SW480 (cell line): ENCODE measurements around the gene RTTN.
"Not testable (repeated sequence)": the region's sequence is repeated elsewhere in the genome, so short reads cannot be mapped to it uniquely, and the experiment has no call there.

ENCODE experiments used
- DNase-seq: peaks from one replicate; pipeline ENCODE4 v3.0.0-alpha.2; 2016; ENCODE audit warnings: low spot score

Gene RTTN

DNA sequence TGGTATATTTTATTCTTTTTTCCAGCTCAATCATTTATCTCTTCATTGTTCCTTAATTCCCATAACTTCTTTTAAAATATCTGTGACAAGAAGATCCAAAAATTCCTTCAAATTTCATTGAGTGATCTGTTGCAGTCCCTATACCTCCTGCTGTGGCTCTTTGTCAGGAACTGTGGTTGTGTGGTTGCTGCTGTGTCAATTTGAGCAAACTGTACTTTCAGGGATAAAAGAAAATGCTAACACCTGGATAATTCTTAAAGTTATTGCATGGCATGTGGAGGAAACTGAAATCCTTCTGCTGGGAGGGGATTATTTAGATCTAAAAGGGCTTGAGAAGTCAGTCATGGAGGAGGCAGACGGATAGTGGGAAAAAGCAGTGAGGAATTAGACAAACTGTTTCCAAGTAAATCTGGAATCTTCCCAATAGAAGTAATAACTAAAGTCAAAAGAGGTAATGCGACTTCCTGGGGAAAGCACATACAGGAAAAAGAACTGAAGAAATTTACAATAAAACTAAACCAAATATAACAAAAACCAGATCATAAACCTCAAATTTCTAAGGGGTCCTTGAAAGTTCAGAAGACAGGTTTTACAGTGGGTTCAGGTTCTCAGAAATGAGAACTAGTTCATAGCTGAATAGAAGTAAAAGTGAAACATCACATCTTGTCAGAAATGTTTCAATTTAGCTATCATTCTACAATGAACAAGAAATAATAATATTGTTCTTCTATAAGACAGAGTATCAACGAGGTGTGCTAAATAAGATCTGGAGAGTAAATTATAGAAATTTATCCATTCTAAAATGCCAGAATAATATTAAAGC lies 224.3 kb downstream of the RTTN start:
- DNase-seq, result no peak

DNA sequence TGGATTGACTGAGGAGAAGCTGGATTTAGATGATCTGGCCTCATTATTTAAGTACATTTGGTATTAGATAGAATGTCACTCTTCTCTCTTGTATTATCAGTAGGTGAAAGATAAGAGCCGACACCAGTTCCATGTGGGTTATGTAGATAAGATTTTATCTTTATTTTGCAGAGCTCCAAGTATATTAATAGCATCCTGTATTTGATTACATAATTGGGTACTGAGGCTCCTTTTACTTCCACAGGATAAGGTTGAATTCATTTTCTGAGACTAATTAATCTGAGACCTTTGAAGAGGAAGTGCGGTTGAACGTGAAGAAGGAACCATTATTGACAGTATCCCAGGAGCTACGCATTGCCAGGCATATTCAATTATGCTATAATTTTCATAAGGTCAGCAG lies 225.0 kb downstream of the RTTN start:
- no peak for DNase-seq

- no peak for DNase-seq
Measured at GRCh38 chr18:69978732-69979715, 226.5 kb downstream of the RTTN start.

DNA sequence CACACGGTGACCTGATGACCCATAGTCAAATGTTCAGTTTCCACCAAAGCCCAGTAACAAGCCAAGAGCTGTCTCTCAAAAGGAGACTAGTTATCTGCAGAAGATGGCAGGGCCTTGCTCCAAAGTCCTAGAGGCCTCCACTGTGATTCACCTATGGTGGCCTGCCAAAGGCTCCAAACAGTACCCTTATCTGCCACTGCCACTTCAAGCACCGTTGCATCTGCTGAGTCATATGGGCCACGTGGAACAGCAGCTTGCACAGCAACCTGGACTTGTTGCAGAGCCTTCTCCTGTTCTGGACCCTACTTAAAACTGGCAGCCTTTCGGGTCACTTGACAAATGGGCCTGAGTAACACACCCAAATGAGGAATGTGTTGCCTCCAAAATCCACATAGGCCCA lies 230.2 kb downstream of the RTTN start:
- DNase-seq, result not testable (repeated sequence)

DNA sequence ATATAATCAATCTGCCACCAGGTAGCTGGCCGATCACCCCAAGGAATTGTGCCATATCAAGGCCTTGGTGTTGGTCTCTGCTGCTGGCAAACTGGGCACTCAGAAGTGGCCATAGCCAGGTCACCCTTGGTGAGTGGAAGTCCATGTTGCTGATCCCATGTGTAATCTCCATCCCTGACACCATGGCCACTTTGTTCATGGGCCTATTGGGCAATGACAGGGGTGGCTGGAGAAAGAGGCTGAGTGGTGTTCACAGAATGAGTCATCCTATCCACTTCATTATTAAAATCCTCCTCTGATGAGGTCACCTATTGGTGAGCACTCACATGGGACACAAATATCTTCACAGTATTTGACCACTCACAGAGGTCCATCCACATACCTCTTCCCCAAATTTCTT lies 231.1 kb downstream of the RTTN start:
- DNase-seq, result no peak

DNA sequence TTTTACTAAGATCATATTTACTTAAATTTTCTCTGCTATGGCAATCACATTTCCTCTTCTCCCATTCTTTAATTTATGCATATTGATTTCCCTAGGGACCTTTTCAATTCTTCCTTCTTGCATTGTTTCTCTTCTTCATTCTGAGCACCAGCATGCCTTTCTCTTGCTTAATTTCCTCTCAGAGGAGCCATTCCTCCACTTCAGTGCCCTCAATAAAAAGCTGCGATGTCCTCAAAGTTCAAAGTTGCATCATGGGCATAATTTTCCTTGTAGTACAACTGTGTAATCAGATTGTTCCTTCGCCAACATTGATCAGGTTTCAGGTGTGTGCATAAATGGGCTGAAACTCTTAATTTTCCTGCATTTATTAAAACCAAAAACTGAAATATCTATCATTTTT lies 236.0 kb downstream of the RTTN start:
- no peak for DNase-seq

DNA sequence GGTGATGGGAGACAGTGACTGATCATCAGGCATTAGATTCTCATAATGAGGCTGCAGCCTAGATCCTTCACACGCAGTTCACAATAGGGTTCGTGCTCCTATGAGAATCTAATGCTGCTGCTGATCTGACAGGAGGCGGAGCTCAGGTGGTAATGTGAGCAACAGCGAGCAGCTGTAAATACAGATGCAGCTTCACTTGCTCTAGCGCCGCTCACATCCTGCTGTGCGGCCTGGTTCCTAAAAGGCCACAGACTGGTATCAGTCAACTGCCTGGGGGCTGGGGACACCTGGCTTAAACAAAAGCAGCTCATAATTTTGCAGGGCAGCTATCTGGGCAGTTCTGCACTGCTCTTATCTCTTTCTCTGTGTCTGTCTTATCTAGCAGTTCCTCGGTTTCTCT lies 237.4 kb downstream of the RTTN start:
- DNase-seq, result no peak

DNA sequence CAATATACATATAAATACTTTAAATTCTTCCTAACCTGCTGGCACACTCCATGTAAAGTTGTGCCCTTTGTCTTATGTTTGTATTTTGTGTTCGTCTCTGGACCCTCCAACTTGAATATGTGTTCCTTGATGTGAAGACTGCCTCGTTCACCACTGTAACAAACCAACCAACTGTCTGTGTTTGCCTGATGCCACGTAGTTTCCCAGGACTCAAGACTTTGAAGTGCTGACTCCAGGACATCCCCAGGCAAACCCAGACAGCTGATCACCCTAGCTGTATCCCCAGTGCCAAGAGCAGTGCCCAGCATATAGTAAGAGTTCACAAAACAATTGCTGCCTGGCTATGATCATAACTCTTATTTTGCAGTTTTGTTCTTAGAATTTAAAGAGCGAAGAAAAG lies 242.3 kb downstream of the RTTN start:
- no peak for DNase-seq

DNA sequence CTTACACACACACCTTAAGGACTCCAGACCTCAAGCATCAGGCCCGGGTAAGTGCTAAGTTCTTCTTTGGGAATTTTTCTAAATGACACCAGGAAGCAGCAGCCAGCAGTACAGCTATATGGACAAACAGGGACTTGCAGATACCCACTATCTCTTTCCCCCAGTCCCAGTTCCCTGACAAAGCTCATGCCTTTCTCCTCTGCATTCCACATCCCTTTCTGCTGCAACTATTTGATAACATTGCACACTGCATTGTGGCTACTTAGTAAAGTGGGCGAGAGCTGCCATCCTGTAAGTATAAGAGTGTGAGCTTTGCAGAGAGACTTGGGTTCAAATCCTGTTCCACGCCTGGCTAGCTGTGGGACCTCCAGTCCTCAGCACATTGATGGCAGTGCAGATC lies 243.8 kb downstream of the RTTN start:
- DNase-seq, result no peak

- no peak for DNase-seq
Measured at GRCh38 chr18:69958422-69958821, 247.1 kb downstream of the RTTN start.

DNA sequence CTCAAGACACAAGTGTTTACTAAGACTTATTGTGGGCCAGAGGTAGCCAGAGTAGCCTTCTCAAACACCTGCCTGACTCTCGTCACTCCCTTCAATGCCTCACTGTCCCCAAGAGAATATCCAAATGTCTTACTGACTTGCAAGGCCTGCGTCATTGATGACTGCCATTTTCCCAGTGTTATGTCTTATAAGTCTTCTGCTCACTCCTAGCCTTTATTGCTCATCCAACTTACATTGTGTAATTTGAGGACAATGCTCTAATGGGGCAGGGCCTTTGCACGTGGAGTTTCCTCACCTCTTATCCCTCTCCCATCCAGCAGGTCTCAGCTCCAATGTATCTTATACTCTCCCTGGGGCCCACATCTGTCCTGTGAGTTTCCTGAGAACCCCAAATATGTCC lies 247.7 kb downstream of the RTTN start:
- DNase-seq, result no peak

DNA sequence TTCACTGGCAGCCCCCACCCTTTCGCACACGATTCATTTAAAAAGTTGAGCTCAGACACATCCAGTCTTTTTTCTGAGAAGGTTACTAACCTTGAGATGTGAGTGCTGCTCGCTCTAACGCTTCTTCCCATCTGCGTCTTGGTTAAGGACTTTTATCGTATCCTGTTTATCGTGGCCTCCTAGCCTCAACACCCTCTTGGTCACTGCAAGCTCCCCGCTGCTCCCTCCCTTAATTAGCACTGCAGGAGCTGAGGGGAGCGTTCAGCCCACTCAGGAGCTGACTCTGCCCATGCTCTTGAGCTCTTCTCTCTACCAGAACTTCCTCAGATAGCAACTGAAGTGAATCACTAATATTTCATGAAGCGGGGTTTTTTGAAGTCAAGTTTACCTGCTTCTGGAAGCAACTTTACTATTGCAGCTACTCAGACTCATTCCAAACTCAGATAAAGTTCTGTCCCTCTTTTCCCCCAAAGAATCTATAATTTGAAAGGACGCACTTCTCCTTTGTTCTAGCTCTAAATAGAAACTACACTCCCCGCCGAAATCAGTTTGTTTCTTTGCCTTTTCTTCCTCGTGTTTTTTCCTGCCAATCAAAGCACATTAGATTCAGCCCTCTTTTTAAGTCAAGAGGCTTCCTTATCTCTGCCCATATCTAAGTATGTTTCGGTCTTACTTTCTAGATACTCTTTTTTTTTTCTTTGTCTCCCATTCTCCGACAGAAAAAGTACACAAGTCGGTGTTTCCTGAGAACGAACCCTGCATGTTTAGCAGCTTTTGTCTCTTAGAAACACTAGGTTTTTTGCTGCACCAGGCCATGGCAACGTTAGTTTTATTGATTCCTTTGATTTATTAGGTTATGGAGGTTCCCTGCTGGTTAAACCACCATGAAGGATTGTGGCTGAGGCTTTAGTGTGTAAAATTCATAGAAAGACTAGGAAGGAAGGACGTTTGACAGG lies 248.5 kb downstream of the RTTN start:
- DNase-seq, result no peak

- no peak for DNase-seq
Measured at GRCh38 chr18:69956057-69956456, 249.4 kb downstream of the RTTN start.

- no peak for DNase-seq
Measured at GRCh38 chr18:69954719-69955480, 250.6 kb downstream of the RTTN start.

DNA sequence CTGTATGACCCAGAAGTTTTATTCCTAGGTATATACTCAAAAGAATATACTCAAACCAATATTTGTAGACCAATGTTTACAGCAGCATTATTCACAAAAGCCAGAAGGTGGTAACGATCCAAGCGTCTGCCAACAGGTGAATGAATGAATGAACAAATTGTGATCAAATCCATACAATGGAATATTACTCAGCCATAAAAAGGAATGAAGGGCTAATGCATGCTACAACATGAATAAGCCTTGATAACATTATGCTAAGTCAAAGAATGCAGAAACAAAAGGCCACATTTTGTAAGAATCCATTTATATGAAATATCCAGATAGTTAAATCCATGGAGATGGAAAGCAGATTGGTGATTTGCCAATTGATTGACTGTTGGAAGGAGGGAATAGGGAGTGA lies 252.3 kb downstream of the RTTN start:
- DNase-seq, result no peak
